GM21786 (cell line): ENCODE data around the gene PTPRU.

Source experiments
- ATAC-seq: cut with Tn5 transposase; IDR thresholded peaks from one replicate; pipeline ENCODE4 v1.9.1; 2021; ENCODE audit not compliant: unreplicated experiment

Gene PTPRU

DNA sequence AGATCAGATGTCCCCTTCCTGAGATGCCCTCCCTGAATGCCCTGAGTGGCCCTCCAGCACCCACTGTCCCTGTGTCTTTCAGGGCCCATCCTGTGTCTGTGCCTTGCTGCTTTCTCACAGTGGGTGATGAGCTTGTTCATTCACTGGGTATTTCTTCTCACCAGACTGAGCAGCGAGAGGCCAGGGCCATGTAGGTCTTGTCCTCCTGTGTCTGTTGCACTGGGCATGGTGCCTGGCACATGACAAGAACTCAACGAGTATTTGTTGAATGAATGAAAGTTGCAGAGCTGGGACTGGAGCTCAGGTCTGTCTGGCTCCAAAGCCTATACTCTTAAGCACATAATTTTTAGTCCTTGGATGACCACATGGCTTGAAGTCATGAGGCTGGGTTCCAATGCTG, 93.8 kb downstream of the PTPRU start:
- ATAC-seq: no peak

DNA sequence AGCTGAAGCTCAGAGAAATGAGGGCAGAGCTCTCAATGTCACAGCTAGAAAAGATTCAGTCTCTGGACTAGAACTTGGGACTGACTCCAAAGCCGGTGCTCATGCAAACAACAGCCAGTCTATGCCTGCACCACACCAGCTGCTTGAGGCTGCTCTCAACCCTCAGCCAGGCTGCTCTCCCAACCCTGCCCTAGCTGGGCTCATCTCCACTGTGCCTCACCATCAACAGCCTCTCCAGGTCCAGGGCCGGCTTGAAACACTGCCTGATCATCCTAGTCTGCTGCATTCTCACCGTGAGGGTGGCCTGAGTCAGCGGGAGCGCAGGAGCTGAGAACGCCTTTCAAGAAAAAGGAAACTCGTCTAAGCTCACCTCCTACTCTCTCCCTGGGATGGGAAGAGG, 94.5 kb downstream of the PTPRU start:
- no peak for ATAC-seq

DNA sequence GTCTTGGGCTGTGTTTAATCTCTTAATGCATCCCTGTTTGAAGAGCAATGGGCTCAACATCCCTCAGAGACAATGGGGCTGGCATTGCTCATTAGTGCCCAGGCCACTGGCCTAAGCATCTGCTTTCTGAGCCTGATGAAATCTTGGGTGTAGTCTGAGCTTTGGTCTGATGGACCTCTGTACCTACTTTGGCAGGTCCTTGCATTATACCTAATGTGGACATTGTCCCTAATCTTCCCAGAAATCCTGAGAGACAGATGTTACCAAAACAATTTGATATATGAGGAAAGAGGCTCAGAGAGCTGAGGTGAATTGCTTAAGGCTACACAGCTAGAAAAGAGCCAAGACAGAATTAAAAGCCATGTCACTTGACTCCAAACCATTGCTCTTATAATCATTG, 95.0 kb downstream of the PTPRU start:
- no peak for ATAC-seq

DNA sequence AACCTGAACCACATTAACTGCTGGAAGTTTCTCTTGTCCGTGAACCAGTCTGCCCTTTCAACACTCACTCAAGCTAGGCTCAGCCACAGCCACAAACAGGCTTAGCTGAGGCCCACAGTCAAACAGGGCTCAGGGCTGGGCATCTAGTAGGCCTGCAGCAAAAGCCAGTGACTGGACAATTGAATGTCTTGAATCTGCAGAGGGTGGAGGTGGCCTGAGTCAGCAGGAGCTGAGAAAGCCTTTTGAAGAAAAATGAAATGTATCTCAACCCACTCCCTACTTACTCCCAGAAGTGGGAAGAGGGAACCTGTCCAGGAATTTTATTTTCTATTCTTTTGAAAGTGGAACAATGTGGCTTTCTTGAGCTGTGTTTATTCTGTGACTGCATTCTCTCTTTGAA, 95.4 kb downstream of the PTPRU start:
- ATAC-seq: no peak

DNA sequence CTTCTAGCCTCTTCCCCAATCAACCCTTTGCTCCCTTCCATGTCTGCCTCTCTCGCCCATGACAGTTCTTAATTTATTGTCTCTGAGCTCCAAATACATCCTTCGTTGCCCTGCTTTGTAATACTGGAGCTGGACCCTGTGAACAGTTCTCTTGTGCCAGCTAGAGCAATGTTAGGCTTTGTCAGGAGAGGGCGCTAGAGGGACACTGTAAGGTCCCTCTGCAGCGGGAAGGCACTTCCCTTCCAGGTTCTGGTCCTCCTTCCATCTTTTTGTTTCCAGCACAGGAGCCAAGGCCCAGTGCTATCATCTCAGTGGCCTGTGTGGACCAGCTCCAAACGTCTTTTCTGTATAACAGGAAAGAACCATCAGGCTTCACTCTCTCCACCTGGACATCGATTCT, 95.9 kb downstream of the PTPRU start:
- ATAC-seq: no peak

DNA sequence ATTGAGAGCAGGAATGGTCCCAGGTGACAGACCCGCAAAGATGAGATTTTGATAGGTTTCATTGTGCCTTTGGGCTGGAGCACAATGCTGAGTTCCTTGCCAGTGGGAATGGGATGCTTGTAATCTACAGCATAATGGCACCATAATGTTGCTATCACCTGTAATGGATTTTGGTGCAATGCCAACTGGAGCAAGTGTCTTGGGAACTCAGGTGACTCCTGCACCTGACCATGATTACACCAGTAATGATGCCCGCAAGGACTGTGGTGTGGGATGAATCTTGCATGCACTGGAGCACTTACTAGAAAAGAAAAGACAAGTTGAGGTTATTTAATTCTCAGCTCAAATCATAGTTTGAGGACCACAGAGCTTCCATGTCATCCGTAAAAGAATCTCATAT, 96.7 kb downstream of the PTPRU start:
- no peak for ATAC-seq

DNA sequence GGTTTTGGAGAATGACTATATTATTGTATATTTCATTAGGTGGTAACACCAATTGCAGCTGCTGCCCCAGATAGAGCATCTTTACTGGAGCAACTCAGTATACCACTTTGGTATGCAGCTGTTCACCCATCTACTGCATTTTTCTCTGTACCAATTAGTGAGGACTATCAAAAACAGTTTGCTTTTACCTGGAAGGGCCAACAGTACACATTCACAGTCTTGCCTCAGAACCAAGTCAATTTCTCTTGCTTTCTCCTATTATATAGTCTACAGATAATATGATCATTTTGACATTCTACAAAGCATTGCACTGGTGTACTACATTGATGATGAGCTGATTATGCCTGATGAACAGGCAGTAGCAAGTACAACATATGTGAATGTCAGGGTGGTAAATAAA, 99.3 kb downstream of the PTPRU start:
- ATAC-seq: no peak

DNA sequence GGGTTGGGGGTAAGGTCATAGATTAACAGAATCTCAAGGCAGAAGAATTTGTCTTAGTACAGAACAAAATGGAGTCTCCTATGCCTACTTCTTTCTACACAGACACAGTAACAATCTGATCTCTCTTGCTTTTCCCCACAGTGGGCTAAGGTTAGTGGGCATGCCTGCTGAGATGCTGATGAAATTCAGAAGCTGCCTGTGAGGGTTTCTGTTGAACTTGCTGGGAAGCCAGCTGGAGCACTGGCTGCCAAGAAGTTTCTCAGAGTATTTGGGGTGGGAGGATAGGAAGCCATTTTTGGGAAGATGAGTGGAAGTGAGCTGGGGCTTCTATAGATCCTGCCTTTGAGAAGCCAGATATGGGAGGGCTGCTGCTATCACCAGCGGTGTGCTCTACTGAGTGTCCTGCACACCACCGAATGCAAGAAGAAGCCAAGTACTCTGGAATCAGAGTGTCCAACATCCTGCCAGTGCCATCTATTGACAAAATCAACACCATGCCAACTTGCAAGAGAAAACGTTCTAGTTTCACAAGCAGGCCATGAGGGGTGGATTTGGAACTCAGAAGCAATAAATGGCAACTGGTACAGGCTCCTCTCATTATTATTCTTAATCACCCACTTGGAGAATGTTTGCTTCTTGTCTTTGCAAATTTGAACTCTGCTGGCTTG, 102.7 kb downstream of the PTPRU start:
- no peak for ATAC-seq

DNA sequence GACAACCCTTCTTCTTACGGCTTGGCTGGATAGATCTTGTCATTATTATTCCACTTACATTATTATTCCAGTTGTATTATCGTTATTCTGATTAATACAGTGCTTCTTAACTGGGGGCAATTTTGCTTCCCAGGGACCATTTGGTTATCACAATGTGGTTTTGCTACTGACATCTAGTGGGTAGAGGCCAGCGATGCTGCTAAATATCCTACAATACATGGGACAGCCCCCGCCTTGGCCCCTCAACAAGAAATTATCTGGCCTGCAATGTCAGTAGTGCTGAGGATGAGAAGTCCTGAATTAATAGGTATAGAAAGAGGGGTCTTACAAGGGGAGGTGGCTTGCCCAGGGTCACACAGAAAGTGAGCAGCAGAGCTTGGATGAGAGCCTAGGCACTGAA, 105.6 kb downstream of the PTPRU start:
- no peak for ATAC-seq

DNA sequence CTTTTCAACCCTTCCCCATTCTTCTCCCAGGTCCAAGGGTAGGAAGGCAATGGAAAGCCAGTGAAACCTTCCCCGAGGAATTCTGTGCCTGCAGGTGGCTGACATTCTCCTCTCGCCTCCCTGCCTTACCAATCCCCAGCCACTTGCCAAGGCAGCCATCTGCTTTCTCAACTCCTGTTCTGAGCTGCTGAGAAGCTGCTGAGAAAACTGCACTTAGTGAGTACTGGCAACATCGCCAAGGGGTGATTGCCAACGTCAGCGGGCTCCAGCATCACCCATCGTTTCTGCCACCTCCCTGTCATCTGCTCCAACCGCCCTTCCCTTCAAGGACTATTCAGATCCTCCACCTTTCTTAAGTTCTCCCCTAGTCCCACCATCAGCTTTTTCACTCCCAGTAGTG, 106.0 kb downstream of the PTPRU start:
- no peak for ATAC-seq

DNA sequence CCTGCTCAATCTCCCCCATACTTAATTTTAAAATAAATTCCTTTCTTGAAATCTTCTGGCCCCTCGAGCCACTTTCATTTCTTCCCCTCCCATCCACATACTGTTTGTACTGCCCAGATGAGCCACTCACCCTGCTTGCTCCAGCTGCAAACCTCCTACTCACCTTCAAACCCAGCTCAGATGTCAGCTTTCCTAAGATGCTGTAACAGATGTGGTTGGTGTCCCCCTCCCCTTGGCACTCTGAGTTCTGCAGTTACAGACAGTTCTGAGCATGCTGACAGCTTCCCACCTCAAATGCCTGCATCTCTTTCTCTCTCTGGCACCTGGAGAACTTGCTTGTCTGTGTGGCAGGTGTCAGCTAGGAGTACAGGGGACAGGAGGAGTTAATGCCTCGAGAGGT, 106.7 kb downstream of the PTPRU start:
- no peak for ATAC-seq

DNA sequence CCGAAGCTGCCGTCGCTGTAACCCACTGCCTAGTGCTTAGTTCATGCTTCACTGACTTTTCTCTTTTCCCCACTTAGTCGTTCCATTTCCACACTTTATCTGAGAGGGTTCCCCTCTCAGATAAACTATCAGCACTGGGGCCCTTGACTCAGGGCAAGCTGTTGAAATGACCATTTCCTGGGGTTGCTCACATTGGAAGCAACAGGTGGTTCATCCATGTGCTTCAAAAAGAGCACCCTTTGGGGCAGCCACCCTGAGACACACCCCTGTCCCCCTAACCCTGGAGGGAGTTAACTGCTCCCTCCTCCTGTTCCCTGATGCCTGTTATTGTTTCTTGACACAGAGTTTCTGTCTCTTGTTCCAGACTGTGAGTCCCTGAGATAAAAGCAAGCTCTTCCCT, 107.2 kb downstream of the PTPRU start:
- no peak for ATAC-seq

DNA sequence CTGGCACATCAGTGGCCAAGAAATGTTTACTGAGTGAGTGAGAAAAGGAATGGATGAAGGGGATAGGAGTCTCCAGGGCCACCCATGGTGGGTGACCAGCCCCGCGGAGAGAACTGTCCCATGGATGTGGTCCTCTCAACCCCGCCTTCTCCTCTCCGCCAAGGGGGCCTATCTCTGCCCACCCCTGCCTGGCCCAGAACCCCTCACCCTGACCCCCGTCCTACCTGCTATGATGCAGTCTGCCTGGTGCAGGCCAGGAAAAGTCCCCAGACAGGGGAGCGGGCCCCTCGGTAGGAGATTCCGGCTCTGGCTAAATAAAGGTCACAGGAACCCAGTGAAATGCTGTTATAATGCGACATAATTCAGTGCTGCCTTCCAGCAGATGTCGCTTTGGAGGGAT, 107.6 kb downstream of the PTPRU start:
- ATAC-seq: no peak

DNA sequence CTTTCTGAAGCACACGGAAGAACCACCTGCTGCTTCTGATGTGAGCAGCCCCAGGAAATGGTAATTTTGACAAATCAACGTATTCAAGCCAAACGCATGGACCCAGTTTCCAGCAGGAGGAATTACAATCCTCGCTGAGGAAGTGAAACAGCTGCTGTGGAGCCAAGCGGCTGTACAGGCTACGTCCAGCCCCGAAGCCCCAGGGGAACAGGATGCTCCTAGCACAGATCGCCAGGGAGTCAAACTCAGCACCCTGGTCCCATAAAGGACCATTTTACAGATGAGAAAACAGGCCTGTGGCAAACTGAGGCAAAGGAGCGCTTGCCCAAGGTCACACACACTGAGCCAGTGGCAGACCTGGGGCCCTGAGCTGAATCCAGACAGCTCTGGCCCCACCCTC, 108.0 kb downstream of the PTPRU start:
- no peak for ATAC-seq

DNA sequence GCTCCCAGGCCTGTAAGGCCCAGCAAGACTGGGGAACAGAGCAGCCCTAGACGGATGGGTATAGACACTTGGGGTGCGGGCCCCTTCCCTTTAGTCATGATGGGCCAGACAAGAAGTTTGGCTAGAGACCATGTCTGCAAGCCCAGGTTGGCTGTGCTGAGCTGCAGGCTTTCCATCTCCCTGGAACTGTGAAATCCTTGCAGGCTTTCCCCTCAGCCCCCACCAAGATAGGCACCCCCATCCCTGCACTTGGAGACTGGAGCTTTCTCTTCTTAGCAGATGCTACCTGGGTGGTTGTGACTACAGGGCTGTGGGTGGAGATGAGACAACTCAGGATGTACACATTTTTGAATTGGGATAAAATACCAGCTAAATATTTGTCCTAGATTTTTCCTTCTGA, 110.3 kb downstream of the PTPRU start:
- no peak for ATAC-seq

DNA sequence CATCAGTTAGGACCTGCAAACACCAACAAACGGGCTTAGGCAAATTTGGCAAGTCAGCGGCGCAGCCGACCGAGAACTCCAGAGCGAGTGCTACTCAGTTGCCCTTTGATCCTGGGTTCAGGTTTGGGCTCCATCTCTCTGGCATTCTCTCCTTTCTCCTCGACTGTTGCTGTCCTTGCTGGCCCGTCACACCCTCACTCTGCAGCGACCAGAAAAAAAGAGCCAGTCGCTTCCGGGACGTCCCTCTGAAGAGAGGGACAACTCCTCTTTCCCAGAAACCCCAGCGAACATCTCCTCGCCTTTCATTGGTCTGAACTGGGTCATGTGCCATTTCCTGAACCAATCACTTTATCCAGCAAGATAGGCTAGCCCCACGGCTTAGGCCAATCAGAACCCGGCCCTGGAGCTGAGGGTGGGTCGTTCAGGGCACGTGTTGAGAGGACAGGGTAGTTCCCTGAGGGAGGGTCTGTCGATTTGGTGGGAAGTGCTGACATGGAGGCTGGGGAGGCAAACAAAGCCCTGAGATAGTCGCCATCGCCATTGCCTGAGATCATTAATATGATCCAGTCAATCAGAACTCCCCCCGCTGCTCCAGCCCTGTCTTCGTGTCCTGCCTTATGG, 113.7 kb downstream of the PTPRU start:
- ATAC-seq: no peak

DNA sequence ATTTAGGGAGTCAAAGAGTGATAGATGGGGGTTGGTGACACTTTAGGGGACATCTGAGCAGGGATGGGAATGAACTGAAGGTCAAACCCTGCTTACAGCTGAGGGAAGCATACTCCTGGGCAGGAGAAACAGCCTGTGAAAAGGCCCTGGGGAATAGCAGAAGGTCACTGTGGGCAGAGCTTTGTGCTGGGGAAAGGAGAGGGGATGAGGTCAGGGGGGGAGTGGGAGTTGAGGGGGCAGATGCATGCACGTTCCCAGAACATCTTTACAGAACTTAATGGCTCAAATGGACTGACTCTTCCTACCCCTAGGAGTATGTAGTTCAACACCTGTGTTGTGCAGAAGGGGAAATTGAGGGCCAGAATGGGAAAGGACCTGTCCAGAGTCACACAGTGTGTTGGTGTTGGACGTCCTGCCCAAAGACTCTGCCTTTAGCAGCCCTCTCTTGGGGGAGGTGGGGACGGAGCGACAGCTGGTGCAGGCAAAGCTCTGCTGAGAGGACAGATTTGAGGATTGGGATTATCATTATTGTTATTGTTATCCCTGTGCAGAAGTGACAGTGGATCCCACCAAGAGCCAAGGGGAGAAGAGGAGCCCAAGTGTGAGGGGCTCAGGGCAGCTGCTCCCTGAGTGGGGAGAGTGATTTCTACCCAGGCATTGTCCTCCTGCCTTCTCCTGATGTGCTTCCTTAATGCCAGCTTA, 116.5 kb downstream of the PTPRU start:
- ATAC-seq: no peak

DNA sequence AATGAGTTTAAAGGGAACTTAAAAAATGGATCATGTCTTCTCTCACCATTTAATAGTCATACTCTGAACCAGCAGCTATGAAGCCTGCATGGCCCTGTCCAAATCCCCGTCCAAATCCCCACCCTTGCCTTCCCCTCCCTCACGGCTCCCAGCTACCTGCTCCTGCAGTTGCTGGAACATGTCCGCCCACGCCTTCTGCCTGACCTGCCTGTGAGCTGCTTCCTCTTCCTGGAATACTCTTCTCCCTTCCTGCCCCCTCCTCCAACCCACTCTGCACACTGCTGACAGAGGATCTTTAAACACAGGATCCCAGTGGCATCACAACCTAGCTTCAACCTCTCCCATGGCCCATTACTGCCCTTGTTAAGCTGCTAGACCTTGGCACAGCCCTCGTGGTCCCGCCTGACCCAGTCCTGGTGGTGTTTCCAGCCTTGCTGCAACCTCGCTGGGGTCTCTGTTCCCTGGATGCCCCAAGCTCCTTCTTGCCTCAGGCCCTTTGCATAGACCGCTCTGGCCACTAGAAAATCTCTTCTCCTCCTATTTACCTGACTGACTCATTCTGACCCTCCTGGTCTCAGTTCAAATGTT, 118.3 kb downstream of the PTPRU start:
- no peak for ATAC-seq

DNA sequence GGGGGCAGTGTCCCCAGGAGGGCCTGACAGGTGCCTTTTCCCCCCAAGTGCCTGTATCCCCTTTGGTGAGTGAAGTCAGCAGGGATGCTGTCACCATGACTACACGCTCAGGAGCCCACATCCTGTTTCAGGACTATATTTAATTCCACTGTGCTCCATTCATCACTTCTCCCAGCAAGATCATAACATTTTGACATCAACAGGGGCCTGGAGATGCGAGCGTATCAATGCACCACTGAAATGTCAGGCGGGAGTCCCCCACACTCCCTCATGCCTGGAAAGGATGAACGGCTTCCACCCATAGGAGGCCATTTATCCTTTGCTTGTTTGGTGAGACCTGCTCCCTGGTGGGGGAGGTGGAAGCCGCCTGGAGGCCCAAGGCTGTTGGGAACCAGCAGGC, 119.1 kb downstream of the PTPRU start:
- no peak for ATAC-seq

DNA sequence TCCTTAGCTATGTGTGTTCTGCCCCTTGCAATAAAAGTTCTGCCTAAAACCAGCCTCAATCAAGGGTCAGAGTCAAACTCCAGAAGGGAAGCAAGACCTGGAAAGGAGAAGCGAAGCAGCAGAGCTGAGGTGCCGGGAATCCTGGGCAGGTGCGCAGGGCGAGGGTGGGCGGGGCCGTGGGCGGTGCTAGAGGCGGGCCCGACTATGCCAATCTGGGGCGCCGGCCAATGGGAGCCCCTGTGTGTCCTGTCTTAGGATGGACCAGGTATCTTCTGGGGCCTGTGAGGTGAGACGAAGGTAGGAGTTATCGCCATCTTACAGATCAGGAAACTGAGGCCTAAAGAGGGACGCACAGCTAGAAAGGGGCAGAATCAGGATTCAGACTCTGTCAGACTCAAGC, 120.3 kb downstream of the PTPRU start:
- no peak for ATAC-seq

DNA sequence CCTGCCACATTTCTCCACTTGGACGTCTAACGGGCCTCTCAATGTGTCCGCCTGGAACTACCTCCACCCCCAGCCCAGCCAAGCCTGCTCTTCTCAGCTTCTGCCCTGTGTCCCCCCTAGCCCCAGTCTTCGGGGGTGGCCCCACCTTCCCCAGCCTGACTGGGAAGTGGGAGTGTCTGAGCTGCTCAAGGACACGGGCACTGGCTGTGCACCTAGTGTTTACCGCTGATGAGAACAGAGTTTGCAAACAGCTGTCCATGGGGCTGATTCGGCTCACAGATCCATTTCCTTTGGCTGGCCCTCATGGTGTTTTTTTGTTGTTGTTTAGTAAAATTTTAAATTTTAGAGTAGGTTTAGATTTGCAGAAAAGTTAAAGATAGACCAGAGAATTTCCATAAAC, 121.1 kb downstream of the PTPRU start:
- no peak for ATAC-seq

DNA sequence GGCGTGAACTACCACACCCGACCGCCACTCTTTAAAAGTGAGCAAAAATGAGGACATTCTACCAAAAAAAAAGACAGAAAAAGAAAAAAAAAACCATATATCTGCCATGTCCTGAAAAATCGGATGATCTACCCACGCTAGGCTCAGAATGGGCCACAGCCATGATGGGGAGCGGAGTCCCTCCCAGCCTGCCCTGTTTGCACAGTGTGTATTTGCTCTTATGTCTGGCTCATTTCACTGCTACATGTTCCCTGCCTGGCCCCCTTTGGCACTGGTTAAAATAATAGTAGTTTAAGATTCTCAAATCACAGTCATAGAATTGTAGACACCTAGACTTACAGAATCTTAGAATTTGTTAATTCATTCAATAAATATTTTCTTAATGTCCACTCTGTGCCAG, 121.9 kb downstream of the PTPRU start:
- ATAC-seq: no peak
